ENCODE data around the gene MAPK10.

MAPK10 gene

GRCh38 chr4:86130160-86130933, 229.5 kb downstream of the MAPK10 start:
- Histone ChIP-seq H3K36me3 (ENCODE audit: control insufficient read depth, insufficient read depth, low read length) (no peaks in the 10 kb centered on the region), H3K4me3 (ENCODE audit: low read depth, low read length) (no peak overlapping the region), H3K4me1 (ENCODE audit: control insufficient read depth, insufficient read depth, low read length) (no peaks in the 10 kb centered on the region), H3K9me3 (ENCODE audit: control insufficient read depth, insufficient read depth, low read length) (no peaks in the 10 kb centered on the region), H3K9ac (ENCODE audit: low read depth, low read length) (no peak overlapping the region), H3K27me3 (ENCODE audit: control insufficient read depth, insufficient read depth, low read length) (no peaks in the 10 kb centered on the region)

- no peaks in the 10 kb centered on the region for H3K36me3 ChIP-seq (ENCODE audit: control insufficient read depth, insufficient read depth, low read length)
- H3K9me3 ChIP-seq (ENCODE audit: control insufficient read depth, insufficient read depth, low read length), result no peaks in the 10 kb centered on the region
- no peak overlapping the region for H3K4me3 ChIP-seq (ENCODE audit: low read depth, low read length)
- H3K9ac ChIP-seq (ENCODE audit: low read depth, low read length), result no peak overlapping the region
- H3K4me1 ChIP-seq (ENCODE audit: control insufficient read depth, insufficient read depth, low read length), result no peaks in the 10 kb centered on the region
- no peaks in the 10 kb centered on the region for H3K27me3 ChIP-seq (ENCODE audit: control insufficient read depth, insufficient read depth, low read length)
Observed at GRCh38 chr4:86129546-86129945, 230.3 kb downstream of the MAPK10 start.

DNA sequence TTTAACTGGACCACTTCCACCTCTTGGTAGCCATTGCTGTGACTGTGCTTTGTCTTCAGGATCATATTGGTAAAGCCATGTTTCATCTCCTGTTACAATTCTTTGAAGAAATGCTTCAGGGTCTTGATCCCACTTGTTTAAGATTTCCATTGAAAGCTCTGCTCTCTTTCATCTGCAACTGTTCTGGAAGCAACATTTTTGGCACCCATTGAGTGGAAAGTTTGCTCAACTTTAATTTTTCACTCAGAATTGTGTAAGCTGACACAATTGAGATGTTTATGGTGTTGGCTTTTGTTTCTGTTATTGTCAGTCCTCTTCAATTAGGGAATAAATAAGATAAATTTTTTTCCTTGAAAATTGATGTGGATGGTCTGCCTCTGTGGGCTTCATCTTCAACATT, 237.4 kb downstream of the MAPK10 start:
- no peaks in the 10 kb centered on the region for H3K27me3 ChIP-seq (ENCODE audit: control insufficient read depth, insufficient read depth, low read length)
- H3K9me3 ChIP-seq (ENCODE audit: control insufficient read depth, insufficient read depth, low read length), result no peaks in the 10 kb centered on the region
- no peaks in the 10 kb centered on the region for H3K36me3 ChIP-seq (ENCODE audit: control insufficient read depth, insufficient read depth, low read length)
- H3K9ac ChIP-seq (ENCODE audit: low read depth, low read length), result no peak overlapping the region
- H3K4me1 ChIP-seq (ENCODE audit: control insufficient read depth, insufficient read depth, low read length), result no peaks in the 10 kb centered on the region
- H3K4me3 ChIP-seq (ENCODE audit: low read depth, low read length), result no peak overlapping the region

GRCh38 chr4:86118711-86119110, 241.1 kb downstream of the MAPK10 start:
- Histone ChIP-seq H3K9me3 (ENCODE audit: control insufficient read depth, insufficient read depth, low read length) (no peaks in the 10 kb centered on the region), H3K27me3 (ENCODE audit: control insufficient read depth, insufficient read depth, low read length) (no peaks in the 10 kb centered on the region), H3K9ac (ENCODE audit: low read depth, low read length) (no peak overlapping the region), H3K4me3 (ENCODE audit: low read depth, low read length) (no peak overlapping the region), H3K4me1 (ENCODE audit: control insufficient read depth, insufficient read depth, low read length) (no peaks in the 10 kb centered on the region), H3K36me3 (ENCODE audit: control insufficient read depth, insufficient read depth, low read length) (no peaks in the 10 kb centered on the region)

- Histone ChIP-seq H3K4me1 (ENCODE audit: control insufficient read depth, insufficient read depth, low read length) (no peaks in the 10 kb centered on the region), H3K9ac (ENCODE audit: low read depth, low read length) (no peak overlapping the region)
Observed at GRCh38 chr4:86117705-86118302, 242.0 kb downstream of the MAPK10 start.

GRCh38 chr4:86114563-86114962, 245.3 kb downstream of the MAPK10 start:
- H3K9me3 ChIP-seq (ENCODE audit: control insufficient read depth, insufficient read depth, low read length), result no peaks in the 10 kb centered on the region
- H3K4me3 ChIP-seq (ENCODE audit: low read depth, low read length), result no peak overlapping the region
- H3K9ac ChIP-seq (ENCODE audit: low read depth, low read length), result no peak overlapping the region

More at GRCh38 chr4:86117705-86118302, 242.0 kb downstream of the MAPK10 start:
- Histone ChIP-seq H3K4me3 (ENCODE audit: low read depth, low read length) (no peak overlapping the region), H3K9me3 (ENCODE audit: control insufficient read depth, insufficient read depth, low read length) (no peaks in the 10 kb centered on the region), H3K27me3 (ENCODE audit: control insufficient read depth, insufficient read depth, low read length) (no peaks in the 10 kb centered on the region), H3K36me3 (ENCODE audit: control insufficient read depth, insufficient read depth, low read length) (no peaks in the 10 kb centered on the region)

DNA sequence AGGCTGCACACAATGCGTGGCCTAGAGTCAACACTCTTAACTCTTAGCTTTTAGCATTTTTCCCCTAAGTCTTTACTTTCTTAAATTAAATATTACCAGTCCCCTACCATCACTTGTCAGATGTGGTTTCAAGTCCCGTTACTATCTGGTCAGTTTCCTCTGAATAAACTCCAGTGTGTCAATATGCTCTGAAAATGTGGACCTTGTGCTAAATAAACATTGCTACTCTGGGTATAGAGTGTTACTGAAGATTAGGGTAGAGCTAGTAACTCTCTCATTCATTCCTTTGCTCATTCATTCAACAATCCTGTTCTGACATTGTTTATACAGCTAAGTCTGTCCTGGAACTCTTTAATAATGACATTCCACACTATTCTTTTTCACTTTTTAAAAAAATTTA, 251.0 kb downstream of the MAPK10 start:
- no peak overlapping the region for H3K9ac ChIP-seq (ENCODE audit: low read depth, low read length)
- H3K27me3 ChIP-seq (ENCODE audit: control insufficient read depth, insufficient read depth, low read length), result no peaks in the 10 kb centered on the region
- no peak overlapping the region for H3K4me3 ChIP-seq (ENCODE audit: low read depth, low read length)
- no peaks in the 10 kb centered on the region for H3K36me3 ChIP-seq (ENCODE audit: control insufficient read depth, insufficient read depth, low read length)
- no peaks in the 10 kb centered on the region for H3K9me3 ChIP-seq (ENCODE audit: control insufficient read depth, insufficient read depth, low read length)
- no peaks in the 10 kb centered on the region for H3K4me1 ChIP-seq (ENCODE audit: control insufficient read depth, insufficient read depth, low read length)

More at GRCh38 chr4:86114563-86114962, 245.3 kb downstream of the MAPK10 start:
- H3K4me1 ChIP-seq (ENCODE audit: control insufficient read depth, insufficient read depth, low read length), result no peaks in the 10 kb centered on the region
- no peaks in the 10 kb centered on the region for H3K36me3 ChIP-seq (ENCODE audit: control insufficient read depth, insufficient read depth, low read length)
- no peaks in the 10 kb centered on the region for H3K27me3 ChIP-seq (ENCODE audit: control insufficient read depth, insufficient read depth, low read length)

GRCh38 chr4:86108137-86108536, 251.7 kb downstream of the MAPK10 start:
- Histone ChIP-seq H3K36me3 (ENCODE audit: control insufficient read depth, insufficient read depth, low read length) (no peaks in the 10 kb centered on the region), H3K9ac (ENCODE audit: low read depth, low read length) (no peak overlapping the region), H3K27me3 (ENCODE audit: control insufficient read depth, insufficient read depth, low read length) (no peaks in the 10 kb centered on the region), H3K9me3 (ENCODE audit: control insufficient read depth, insufficient read depth, low read length) (no peaks in the 10 kb centered on the region), H3K4me1 (ENCODE audit: control insufficient read depth, insufficient read depth, low read length) (no peaks in the 10 kb centered on the region), H3K4me3 (ENCODE audit: low read depth, low read length) (no peak overlapping the region)

DNA sequence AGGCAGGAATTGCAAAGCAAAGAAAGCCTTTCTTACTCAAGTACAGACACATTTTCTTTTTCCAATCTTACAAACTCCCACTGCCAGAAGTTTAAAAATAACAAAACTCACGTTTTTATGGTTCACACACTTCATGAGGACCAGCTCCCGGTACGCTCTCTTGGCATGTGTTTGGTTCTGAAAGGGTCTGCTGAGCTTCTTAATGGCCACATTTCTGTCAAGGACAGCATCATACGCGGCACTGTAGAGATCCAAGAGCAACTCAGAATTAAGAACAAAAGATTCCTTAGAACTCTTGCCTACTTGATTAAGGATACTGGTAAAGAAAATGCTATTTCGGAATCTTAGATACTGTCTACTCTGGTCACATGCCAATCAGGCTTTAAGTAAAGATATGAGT, 252.7 kb downstream of the MAPK10 start:
- Histone ChIP-seq H3K4me1 (ENCODE audit: control insufficient read depth, insufficient read depth, low read length) (no peaks in the 10 kb centered on the region), H3K4me3 (ENCODE audit: low read depth, low read length) (no peak overlapping the region), H3K36me3 (ENCODE audit: control insufficient read depth, insufficient read depth, low read length) (no peaks in the 10 kb centered on the region), H3K9ac (ENCODE audit: low read depth, low read length) (no peak overlapping the region), H3K27me3 (ENCODE audit: control insufficient read depth, insufficient read depth, low read length) (no peaks in the 10 kb centered on the region), H3K9me3 (ENCODE audit: control insufficient read depth, insufficient read depth, low read length) (no peaks in the 10 kb centered on the region)

- Histone ChIP-seq H3K4me3 (ENCODE audit: low read depth, low read length) (no peak overlapping the region), H3K9ac (ENCODE audit: low read depth, low read length) (no peak overlapping the region), H3K9me3 (ENCODE audit: control insufficient read depth, insufficient read depth, low read length) (no peaks in the 10 kb centered on the region), H3K4me1 (ENCODE audit: control insufficient read depth, insufficient read depth, low read length) (no peaks in the 10 kb centered on the region), H3K27me3 (ENCODE audit: control insufficient read depth, insufficient read depth, low read length) (no peaks in the 10 kb centered on the region), H3K36me3 (ENCODE audit: control insufficient read depth, insufficient read depth, low read length) (no peaks in the 10 kb centered on the region)
Observed at GRCh38 chr4:86106475-86106874, 253.4 kb downstream of the MAPK10 start.

GRCh38 chr4:86101841-86102240, 258.0 kb downstream of the MAPK10 start:
- H3K4me3 ChIP-seq (ENCODE audit: low read depth, low read length), result no peak overlapping the region
- H3K9ac ChIP-seq (ENCODE audit: low read depth, low read length), result no peak overlapping the region
- no peaks in the 10 kb centered on the region for H3K36me3 ChIP-seq (ENCODE audit: control insufficient read depth, insufficient read depth, low read length)
- no peaks in the 10 kb centered on the region for H3K27me3 ChIP-seq (ENCODE audit: control insufficient read depth, insufficient read depth, low read length)
- H3K9me3 ChIP-seq (ENCODE audit: control insufficient read depth, insufficient read depth, low read length), result no peaks in the 10 kb centered on the region
- H3K4me1 ChIP-seq (ENCODE audit: control insufficient read depth, insufficient read depth, low read length), result no peaks in the 10 kb centered on the region

- H3K9ac ChIP-seq (ENCODE audit: low read depth, low read length), result no peak overlapping the region
- H3K36me3 ChIP-seq (ENCODE audit: control insufficient read depth, insufficient read depth, low read length), result no peaks in the 10 kb centered on the region
- H3K4me1 ChIP-seq (ENCODE audit: control insufficient read depth, insufficient read depth, low read length), result no peaks in the 10 kb centered on the region
- H3K27me3 ChIP-seq (ENCODE audit: control insufficient read depth, insufficient read depth, low read length), result no peaks in the 10 kb centered on the region
- H3K9me3 ChIP-seq (ENCODE audit: control insufficient read depth, insufficient read depth, low read length), result no peaks in the 10 kb centered on the region
- no peak overlapping the region for H3K4me3 ChIP-seq (ENCODE audit: low read depth, low read length)
Observed at GRCh38 chr4:86101410-86101809, 258.4 kb downstream of the MAPK10 start.
